ENCODE data around the gene SLC1A4. TPM values are rescaled to one million over a fixed set of nuclear protein-coding genes. Genes with fewer than 3 reads are reported as not detected.
A peak's percentile ranks its signal among the peaks of the same experiment; 100 is the strongest.

SLC1A4 gene
- total RNA-seq, 4 donors from 2014 or later = 4.6 to 6.9 (median 5.4) TPM

DNA sequence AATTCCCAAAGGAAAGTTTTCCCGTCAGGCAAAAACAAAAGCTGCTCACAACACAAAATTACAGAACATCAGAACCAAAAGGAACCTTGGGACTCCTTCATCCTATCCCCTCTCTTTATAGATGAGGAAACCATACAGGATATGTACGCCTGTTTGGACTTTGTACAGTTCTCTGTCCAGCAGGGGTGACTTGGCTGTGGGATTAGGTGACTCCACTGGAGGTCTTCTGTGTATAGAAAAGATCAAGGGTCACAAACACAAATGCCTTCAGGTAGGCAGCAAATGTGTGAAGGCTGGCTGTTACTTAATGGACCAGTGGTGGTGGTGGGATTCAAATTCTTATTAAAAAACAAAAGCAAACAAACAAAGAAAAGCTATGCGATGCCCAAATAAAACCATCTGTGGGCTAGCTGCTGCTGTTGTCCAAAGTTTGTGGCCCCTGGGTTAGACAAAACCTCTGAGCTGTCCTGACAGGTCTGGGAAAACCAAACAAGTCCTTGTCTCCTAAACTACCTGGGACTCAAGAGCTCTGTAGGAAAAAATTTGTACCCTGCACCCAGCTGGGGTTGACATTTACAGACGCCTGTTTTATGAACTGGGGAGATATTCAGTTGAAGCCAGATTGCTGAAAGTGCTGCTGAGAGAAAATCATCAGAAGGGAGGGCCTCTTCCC is 65.7 kb downstream of the SLC1A4 start:
- Histone ChIP-seq H3K4me3 (replicated peaks in 1 of 3) (no peak overlapping the region), H3K27ac (no peak overlapping the region), H3K9me3 (no peaks in the 10 kb centered on the region), H3K4me1 (peaks cover 16 to 31% of the 10 kb centered on the region in 2 donors), H3K27me3 (no peaks in the 10 kb centered on the region), H3K36me3 (no peaks in the 10 kb centered on the region)
- no peak for TF ChIP-seq CTCF (IDR thresholded peaks at IDR 0.05)
- no peak for TF ChIP-seq POLR2A (IDR thresholded peaks at IDR 0.05)
- no peak for DNase-seq
- intact Hi-C loops (cut with DNase I) = no loop called here
- 73 to 84% methylated on average over 4 of the region's 4 CpGs for whole genome bisulfite sequencing, 2 donors

- intact Hi-C loops (cut with DNase I) = no loop called here
- H3K4me3 ChIP-seq (replicated peaks in 1 of 3) = peak overlapping the region; percentile 56 to 98 (median 73)
- 9 to 15% methylated on average over 28 to 38 of the region's 42 CpGs for WGBS, 2 donors
- no peak for DNase-seq
- H3K4me1 ChIP-seq = peaks cover 16 to 39% of the 10 kb centered on the region in 2 donors
- no peak for TF ChIP-seq POLR2A (IDR thresholded peaks at IDR 0.05)
- TF ChIP-seq CTCF (IDR thresholded peaks at IDR 0.05) = no peak
- peak overlapping the region in 2 of 3 donors; percentile 67 to 91 for H3K27ac ChIP-seq
- no peaks in the 10 kb centered on the region for H3K36me3 ChIP-seq
- H3K27me3 ChIP-seq = no peaks in the 10 kb centered on the region
- no peaks in the 10 kb centered on the region for H3K9me3 ChIP-seq
Observed at GRCh38 chr2:65055422-65056214, 66.4 kb downstream of the SLC1A4 start.

DNA sequence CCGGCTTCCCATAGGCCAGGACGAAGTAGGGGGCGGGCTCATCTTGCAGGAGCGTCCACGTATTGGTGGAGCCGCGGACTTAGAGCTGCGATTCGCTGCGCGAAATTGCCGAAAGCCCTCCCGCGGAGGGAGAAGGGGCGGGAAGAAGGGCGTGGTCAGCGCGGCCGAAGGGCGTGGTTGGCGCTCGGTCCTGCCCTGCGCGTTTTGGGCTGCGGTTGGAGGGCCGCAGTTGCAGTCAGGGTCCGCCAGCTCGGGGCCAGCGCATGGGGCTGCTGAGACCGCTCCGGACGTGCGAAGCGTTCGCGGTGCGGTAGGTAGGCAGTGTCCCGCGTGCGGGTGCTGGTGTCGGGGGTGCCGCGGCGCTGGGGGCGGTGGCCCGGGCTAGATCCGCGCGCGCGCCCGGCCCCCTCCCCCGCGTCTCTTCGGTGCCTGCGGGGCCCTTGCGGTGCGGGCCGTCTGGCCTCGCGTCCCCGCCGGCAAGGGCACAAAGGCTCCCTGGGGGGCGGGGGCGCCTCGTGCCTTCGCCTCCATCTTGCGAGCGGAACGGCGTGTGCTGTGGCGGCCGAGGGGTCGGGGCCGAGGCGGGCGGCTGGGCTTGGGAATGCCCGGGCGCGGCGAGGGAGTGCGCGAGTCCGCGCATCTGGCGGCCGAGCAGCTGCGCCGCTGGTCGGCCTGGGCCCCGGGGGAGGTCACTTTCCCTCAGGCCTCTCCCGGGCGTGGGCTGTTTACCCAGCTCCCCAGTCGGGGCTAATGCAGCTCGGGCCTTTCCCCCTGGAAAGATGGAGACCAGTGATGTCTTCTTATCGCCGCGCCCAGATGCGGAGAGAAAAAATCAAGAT is 67.2 kb downstream of the SLC1A4 start, which contains the start of gene CEP68:
Gene CEP68 (plus strand): TSS at position 202 of the 839 bp plus-strand sequence. CDS start 13,029 bp downstream, outside the sequence.
- H3K4me3 ChIP-seq (replicated peaks in 1 of 3) = peak within 1 kb of the TSS; percentile 73 to 98 (median 82)
- intact Hi-C loops (cut with DNase I) = no loop called here
- H3K4me1 ChIP-seq = peaks cover 16 to 46% of the 10 kb centered on the region in 2 donors
- no peak for TF ChIP-seq CTCF (IDR thresholded peaks at IDR 0.05)
- TF ChIP-seq POLR2A (IDR thresholded peaks at IDR 0.05) = peak; percentile 82 to 97
- no peaks in the 10 kb centered on the region for H3K9me3 ChIP-seq
- DNase-seq = peak; percentile 98
- H3K36me3 ChIP-seq = no peaks in the 10 kb centered on the region
- no peaks in the 10 kb centered on the region for H3K27me3 ChIP-seq
- H3K27ac ChIP-seq = peak within 1 kb of the TSS; percentile 65 to 91 (median 78)
- 0 to 1% methylated on average over 20 to 31 of the region's 99 CpGs for WGBS, 2 donors

DNA sequence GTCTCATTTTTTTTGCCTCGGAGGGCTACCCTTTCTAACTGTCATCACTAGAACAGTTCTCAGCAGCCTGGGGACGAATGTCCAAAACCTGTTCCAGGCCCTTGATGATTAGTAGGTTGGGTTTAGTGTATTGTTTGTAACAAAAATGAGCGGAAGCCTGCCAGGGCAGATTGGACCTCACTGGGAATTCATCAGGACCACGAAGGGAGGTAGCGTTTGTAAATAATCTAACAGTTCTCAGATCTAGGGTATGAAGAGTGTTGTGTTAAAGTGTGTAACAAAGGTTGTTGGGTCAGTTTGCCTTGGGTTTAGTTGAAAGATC is 67.8 kb downstream of the SLC1A4 start:
- Histone ChIP-seq H3K36me3 (no peaks in the 10 kb centered on the region), H3K9me3 (no peaks in the 10 kb centered on the region), H3K27me3 (no peaks in the 10 kb centered on the region), H3K4me1 (peaks cover 19 to 52% of the 10 kb centered on the region in 2 donors), H3K4me3 (replicated peaks in 1 of 3) (peak overlapping the region; percentile 71 to 98 (median 82)), H3K27ac (peak overlapping the region; percentile 65 to 91 (median 78))
- 6 to 14% methylated on average over 5 of the region's 5 CpGs for WGBS, 2 donors
- intact Hi-C loops (cut with DNase I) = no loop called here
- DNase-seq = no peak
- TF ChIP-seq POLR2A (IDR thresholded peaks at IDR 0.05) (no peak), CTCF (IDR thresholded peaks at IDR 0.05) (no peak)

All from thyroid gland (tissue), 4 donors.